HL-60 (cell line): Measurements from ENCODE around the gene DPYD.

Experiments
- DNase-seq, 2 experiments: peaks; one replicate each; pipeline ENCODE4 v3.0.0-alpha.2; 2010 to 2020; ENCODE audit warnings: low read depth in 1 of 2, low spot score in 1 of 2
- H3K27ac ChIP-seq: fragments of 250-450 bp; sonication (Bioruptor Pico); replicated peaks from 2 replicates; pipeline ENCODE4 v1.5.1; 2020; ENCODE audit warnings: mild to moderate bottlenecking, moderate library complexity
- H3K27me3 ChIP-seq: fragments of 250-450 bp; sonication (Bioruptor Pico); 2 replicates; pipeline ENCODE4 v1.5.1; 2021; ENCODE audit warnings: mild to moderate bottlenecking, moderate library complexity; ENCODE audit not compliant: insufficient read depth, poor library complexity, severe bottlenecking
- H3K4me3 ChIP-seq: replicated peaks from 2 replicates; pipeline ENCODE4 v1.5.1; 2011; ENCODE audit warnings: mild to moderate bottlenecking, control low read depth, low read length; ENCODE audit not compliant: insufficient read depth
- CTCF ChIP-seq: IDR thresholded peaks from one replicate; pipeline ENCODE4 v1.5.1; 2011; ENCODE audit warnings: low read length, control low read depth, inconsistent platforms; ENCODE audit not compliant: insufficient read depth
- GABPA ChIP-seq: IDR thresholded peaks from 2 replicates; pipeline ENCODE4 v1.6.1; 2012; ENCODE audit warnings: low read depth
- POLR2AphosphoS5 ChIP-seq: IDR thresholded peaks from 2 replicates; pipeline ENCODE4 v1.6.1; 2012; ENCODE audit warnings: low read depth
- REST ChIP-seq: IDR thresholded peaks from 2 replicates; pipeline ENCODE4 v1.6.1; 2012; ENCODE audit warnings: low read depth; ENCODE audit not compliant: insufficient replicate concordance
- SPI1 ChIP-seq: IDR thresholded peaks from 2 replicates; pipeline ENCODE4 v1.6.1; 2012; ENCODE audit warnings: low read depth, mild to moderate bottlenecking, borderline replicate concordance

The DPYD gene

GRCh38 chr1:97451944-97452343 lies 468.9 kb downstream of the DPYD start:
- Histone ChIP-seq H3K27ac (no peak overlapping the region), H3K4me3 (no peak overlapping the region), H3K27me3 (no peaks in the 10 kb centered on the region)
- TF ChIP-seq GABPA, result no peak
- no peak for TF ChIP-seq REST
- no peak for TF ChIP-seq SPI1
- TF ChIP-seq POLR2AphosphoS5, result no peak
- TF ChIP-seq CTCF, result no peak
- no peak for DNase-seq

DNA sequence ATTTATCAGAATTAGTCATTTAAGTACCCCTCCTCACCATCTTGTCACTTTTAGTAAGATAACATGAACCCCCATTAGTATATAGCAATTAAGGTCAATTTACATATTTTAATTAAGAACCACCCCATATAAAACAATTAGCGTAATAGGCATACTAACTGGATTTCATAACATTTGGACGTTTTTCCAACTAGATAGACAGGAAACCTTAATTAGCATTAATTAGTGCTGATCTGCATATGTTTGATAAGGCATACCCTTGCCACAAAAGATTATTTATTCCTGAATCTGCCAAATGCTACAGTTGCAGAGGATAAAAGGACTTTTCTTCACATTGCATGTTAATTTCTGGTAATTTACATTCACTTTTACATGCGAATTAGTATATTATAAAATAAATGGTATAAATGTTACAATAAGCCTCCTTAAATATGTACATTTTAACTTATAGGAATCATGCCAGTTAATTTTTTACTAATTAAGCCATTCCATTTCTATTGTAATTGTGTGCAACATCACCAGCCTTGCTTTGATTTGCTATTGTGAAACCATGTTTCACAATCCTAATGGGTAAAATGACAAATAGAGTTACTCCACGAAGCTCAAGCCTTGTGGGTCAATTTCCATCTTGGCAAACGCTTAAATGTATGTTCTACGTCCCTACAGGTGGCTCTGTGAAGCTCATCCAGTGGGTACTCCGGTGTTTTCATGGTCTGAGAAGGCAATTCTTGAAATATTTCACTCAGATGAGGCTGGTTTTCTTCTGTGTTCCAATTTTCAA lies 469.6 kb downstream of the DPYD start:
- peak in 1 of 2 experiments; percentile 16 for DNase-seq
- no peak overlapping the region for H3K4me3 ChIP-seq
- H3K27ac ChIP-seq, result no peak overlapping the region
- TF ChIP-seq SPI1, result no peak
- TF ChIP-seq POLR2AphosphoS5, result no peak
- no peak for TF ChIP-seq REST
- TF ChIP-seq CTCF, result no peak
- no peak for TF ChIP-seq GABPA
- H3K27me3 ChIP-seq, result no peaks in the 10 kb centered on the region

DNA sequence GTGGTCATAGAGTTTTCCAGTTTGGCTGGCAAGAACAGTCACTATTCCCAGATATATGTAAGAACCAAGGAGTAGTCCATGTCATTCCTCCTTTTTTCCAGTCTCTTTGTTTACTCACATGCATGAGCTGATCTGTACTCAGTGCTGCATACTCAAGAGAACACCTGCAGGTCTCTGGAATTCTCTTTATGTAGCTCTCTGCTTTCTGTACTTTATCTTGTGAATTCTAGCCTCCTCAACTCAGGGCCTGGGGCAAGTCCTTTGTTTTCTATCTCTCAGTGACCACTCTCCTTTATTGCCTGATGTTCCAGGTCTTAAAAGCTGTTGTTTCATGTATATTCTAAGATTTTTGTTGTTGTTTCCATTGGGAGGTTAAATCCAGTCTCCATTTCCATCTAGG lies 478.9 kb downstream of the DPYD start:
- Histone ChIP-seq H3K4me3 (no peak overlapping the region), H3K27ac (no peak overlapping the region), H3K27me3 (no peaks in the 10 kb centered on the region)
- no peak for DNase-seq
- TF ChIP-seq REST, result no peak
- no peak for TF ChIP-seq SPI1
- no peak for TF ChIP-seq POLR2AphosphoS5
- TF ChIP-seq CTCF, result no peak
- no peak for TF ChIP-seq GABPA
